Measurements from ENCODE around the gene EFEMP1.

GRCh38 chr2:55844986-55845385 is 78.6 kb downstream of the EFEMP1 start:
- TF ChIP-seq, protein P1, sequence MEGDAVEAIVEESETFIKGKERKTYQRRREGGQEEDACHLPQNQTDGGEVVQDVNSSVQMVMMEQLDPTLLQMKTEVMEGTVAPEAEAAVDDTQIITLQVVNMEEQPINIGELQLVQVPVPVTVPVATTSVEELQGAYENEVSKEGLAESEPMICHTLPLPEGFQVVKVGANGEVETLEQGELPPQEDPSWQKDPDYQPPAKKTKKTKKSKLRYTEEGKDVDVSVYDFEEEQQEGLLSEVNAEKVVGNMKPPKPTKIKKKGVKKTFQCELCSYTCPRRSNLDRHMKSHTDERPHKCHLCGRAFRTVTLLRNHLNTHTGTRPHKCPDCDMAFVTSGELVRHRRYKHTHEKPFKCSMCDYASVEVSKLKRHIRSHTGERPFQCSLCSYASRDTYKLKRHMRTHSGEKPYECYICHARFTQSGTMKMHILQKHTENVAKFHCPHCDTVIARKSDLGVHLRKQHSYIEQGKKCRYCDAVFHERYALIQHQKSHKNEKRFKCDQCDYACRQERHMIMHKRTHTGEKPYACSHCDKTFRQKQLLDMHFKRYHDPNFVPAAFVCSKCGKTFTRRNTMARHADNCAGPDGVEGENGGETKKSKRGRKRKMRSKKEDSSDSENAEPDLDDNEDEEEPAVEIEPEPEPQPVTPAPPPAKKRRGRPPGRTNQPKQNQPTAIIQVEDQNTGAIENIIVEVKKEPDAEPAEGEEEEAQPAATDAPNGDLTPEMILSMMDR (IDR thresholded peaks at IDR 0.05; ENCODE audit: poor library complexity) = no peak
- TF ChIP-seq EZH2phosphoT487 (IDR thresholded peaks at IDR 0.05; ENCODE audit: low read depth, severe bottlenecking, unreplicated experiment) (no peak), EZH2 (IDR thresholded peaks at IDR 0.05; ENCODE audit: borderline replicate concordance) (no peak)

All from hepatocyte (in vitro differentiated cells).